Stimulated activated CD8-positive, alpha-beta memory T cell treated with anti-CD3 and anti-CD28 coated beads, Interleukin-4, amount 100 ng/mL, for 1 hour (primary cell): ENCODE data around the gene ATG4A.

Experiments used
- DNase-seq, 2 donors: peaks; one replicate each; pipeline ENCODE4 v3.0.0-alpha.2; 2020; ENCODE audit warnings: low read depth in 2 of 2, low spot score in 1 of 2

ATG4A gene

DNA sequence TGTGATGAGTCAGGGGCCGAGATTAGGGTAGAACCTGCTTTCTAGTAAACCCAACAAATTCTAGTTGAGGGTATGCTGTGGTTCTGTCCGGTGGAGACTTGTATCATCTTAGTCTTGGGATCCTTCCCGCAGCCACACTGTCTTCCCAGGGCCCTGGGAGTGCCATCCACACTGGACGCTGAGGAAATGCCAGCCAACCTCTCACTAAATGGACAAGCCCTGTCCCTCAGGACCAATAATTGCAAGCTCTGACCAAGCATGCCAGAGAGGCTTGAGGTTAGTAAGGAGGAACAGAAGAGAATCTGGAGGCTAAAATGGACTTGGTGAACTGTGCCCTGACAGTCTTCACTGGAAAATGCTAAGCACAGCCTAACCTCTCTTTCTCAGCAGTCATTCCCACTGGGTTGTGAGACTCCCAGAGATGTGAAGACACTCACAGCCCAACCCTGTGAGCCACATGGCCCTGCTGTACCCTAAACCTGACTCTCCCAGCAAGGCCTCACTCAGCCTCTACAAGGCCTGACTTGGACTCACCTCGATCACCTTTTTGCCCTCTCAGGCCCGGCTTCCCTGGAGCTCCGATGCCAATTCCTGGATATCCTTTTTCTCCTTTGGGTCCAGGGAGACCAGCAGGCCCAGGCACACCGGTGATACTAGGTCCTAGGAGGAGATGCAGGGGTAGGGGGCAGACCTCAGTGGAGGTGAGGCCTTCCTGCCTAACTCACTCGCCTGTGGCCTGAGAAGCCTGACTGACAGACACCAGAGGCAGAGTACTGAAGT, 77.6 kb downstream of the ATG4A start:
- DNase-seq, result no peak

DNA sequence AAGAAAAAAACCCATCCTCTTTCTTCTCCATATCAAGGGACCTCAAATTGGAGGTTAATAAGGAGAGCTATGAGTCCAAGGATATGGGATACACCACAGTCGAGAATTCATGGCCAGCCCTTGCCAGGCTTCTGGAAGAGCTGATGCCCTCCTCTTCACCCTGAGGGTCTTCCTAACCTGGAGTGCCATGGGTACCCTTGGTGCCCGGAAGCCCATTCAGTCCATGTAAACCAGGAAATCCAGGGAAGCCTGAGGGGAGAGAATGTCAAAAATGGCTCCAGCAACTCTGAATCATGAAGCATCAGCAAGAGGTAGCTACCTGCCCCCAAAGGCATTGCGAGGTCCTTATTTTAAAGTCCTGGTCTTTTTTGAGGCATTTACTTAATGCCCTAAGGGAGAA, 78.2 kb downstream of the ATG4A start:
- DNase-seq, result no peak

DNA sequence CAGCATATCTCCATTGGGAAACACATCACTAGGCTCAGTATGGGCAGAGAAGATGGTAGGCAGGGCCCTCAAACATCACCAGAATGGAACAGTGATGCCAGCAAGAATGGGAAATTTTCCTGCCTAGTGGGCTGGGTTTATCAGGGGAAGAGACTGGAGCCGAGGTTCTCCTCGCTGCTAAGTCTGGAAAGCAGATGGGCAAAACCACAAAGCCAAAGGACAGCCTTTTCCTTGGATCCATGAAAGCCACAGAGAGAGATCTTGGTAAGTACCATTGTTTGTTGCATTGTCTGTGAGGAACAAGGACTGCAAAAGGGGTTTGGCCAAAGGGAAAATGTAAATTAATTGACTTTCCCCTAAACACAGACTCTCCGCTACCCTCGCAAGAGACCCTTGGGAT, 80.1 kb downstream of the ATG4A start:
- no peak for DNase-seq

DNA sequence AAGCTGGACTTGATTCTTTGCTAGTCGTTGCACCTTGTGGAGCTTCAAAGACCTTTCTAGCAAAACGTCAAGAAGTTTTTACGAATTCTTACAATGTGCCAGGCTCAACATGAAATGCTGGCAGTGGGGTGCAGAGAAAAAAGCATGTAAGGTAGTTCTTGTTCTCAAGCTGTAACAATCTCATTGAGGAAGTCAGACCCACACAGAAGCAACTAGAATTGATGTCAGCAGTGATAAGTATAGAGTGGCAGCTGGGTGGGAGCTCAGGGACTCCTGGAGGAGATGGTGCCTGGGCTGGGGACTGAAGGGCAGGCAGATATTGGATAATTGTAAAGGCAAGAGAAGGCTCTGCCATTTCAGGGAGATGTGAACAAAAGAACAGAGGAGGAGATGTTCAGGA, 82.3 kb downstream of the ATG4A start:
- DNase-seq, result no peak

DNA sequence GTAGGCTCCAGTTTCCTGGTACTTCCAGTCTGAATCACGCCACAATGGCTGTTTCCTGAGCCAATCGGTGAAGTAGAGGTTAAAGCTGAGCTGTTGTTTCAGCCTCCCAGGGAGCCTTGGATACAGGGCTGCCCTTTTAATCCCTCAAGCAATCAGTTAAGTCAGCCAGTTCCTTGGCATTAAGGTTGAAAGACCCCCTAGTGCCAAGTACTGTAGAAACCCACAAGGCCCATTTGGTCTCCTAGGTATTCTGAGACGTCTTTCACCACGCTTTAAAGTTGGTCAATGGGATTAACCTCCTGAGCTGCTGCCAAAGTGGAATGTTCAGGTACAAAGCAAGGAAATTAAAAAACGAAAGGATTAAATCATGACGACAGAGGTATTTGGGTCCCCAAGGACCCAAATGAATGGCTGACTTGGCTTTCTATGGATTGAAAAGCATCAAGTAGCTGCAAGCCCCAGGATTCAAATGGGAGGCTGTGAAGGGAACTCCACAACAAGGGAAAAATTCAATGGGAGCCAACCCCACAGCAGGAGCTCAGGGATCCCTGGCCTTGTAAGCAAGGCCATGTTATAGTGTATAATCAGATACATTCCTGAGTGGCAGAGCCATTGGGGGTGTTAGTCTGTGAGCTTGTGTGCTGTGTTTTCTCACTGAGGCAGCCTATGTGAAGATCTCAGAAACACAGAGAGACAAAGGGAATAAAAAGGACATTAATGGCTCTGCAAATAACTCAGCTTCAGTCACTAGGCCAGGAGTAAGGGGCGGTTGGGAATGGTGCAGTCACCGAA, 86.0 kb downstream of the ATG4A start:
- DNase-seq, result no peak

DNA sequence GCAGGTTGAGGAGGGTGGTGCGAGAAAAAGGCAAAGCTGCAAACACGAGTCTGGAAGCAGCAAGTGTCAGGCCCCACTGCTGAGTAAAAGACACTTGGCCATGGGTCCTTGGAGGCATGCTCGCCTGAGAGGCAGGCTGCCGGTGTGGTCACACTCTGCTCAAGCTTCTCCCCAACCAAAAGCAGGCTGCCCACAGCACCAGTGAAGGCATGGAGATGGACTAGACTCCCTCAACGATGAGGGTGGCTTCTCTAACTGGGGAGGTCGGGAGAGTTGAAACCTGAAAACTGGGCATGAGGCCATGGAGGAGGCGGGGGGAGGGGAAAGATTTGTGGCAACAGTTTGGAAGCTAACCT, 86.5 kb downstream of the ATG4A start:
- no peak for DNase-seq

DNA sequence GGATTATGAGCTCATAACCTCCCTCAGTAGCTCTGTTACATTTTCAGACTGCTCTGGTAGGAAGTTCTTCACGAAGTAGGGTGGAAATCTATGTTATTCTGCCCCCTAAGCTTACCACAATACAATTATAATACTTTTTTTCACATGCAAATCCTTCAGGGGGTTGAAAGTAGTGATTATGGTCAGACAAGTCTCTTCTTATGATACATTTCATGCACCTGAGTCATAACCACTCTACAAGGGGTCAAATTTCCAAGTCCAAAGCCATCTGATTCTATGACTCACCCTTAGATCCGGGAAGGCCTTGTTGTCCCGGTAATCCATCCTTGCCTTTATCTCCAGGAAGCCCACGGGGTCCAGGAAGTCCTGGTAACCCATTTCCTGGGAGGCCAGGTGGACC, 95.2 kb downstream of the ATG4A start:
- DNase-seq, result no peak

DNA sequence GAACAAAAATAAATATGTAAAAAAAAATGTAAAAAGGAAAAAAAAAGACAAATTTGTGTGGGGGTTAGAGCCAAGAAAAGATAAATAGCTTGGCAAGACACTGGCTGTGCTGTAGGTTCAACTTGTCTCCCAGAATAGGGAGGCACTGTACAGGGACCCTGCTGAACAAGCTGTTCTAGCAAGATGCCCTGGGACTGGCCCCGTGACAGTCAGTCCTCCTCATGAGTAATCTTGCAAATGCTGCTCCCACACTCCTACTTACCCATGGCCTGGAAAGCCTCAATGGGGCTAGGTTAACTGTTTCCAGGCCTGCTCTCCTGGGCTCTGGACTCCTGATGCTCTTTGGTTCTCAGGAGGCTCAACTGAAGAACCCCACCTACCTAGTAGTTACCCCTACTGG, 106.8 kb downstream of the ATG4A start:
- no peak for DNase-seq

DNA sequence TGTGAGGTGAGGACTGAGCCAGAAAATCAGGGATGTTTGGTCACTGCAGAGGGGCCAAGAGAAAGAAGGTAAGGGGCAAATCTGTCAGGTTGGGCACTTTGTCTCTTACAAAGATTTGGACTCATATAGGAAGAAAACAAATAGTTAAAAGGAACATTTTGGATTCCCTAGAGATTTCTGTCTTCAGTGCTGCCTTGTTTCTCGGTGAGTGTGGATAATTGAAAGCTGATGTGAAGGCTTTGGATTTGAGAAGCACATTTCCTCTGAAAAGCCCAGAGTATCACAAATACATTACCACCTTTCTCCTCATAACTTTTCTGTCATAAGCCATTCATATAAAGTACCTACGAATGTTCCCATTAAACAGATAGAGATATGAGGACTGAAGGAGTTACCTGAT, 107.5 kb downstream of the ATG4A start:
- DNase-seq, result no peak

DNA sequence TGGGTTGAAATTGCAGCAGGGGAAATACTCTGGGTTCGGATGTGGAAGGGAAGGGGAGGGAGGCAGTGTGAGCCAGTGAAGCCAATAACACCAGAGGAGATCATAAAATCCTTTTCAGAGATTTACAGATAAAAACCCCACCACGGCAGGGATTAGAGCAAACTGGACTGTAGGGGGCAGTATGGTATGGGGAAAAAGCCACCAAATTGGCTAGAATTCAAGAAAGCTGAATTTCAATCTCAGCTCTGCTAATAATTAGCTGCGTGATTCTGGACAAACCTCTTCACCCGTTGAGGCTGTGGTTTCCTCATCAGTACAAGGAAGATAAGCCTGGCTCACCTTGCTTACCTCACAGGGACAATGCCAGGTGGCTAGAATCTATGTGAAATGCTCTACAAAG, 108.1 kb downstream of the ATG4A start:
- no peak for DNase-seq

DNA sequence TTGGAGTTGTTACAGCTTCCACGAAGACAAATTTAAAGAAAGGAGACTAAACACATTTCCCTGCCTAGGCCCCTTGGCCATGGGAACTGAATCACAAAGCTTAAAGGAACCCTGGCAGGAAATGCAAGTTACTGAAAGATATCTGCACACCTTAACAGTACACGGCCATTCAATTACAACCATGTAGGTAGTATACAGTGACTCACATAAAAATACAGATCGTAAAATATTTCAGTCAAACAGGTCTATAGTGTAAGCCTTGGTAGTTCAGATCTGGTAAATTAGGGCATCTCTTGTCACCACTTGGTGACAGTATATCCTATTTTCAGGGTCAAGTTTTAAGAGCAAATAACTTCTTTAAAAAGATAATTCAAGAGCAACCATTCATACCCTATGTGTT, 112.0 kb downstream of the ATG4A start:
- no peak for DNase-seq
